ENCODE results near the gene LYST.

Gene LYST

GRCh38 chr1:235826102-235826854 lies 40.4 kb downstream of the LYST start:
- H3K4me1 ChIP-seq (ENCODE audit: control insufficient read depth, insufficient read depth, low read depth, low read length) = peaks cover 1% of the 10 kb centered on the region
- DNase-seq = no peak
- H3K36me3 ChIP-seq (ENCODE audit: control insufficient read depth in 1 of 2, insufficient read depth in 2 of 2, low read depth in 1 of 2, low read length in 2 of 2) = peaks cover 0 to 69% of the 10 kb centered on the region in 2 experiments
- no peaks in the 10 kb centered on the region for H3K27me3 ChIP-seq (ENCODE audit: control insufficient read depth in 1 of 2, insufficient read depth in 1 of 2, low read length in 2 of 2)
- no peak overlapping the region for H3K4me2 ChIP-seq (ENCODE audit: low read length, poor library complexity, severe bottlenecking)
- H3K9ac ChIP-seq (ENCODE audit: low read length) = no peak overlapping the region
- H2BK15ac ChIP-seq (ENCODE audit: low read depth, poor library complexity, severe bottlenecking) = no peak overlapping the region
- no peak overlapping the region for H2AK5ac ChIP-seq (ENCODE audit: low read length, severe bottlenecking)
- no peak overlapping the region for H2BK120ac ChIP-seq (ENCODE audit: low read depth, low read length)
- WGBS = 100% methylated on average over 1 of the region's 2 CpGs
- H4K8ac ChIP-seq (ENCODE audit: low read length) = no peak overlapping the region
- H3K27ac ChIP-seq (ENCODE audit: low read length, poor library complexity, severe bottlenecking) = no peak overlapping the region
- H3K4ac ChIP-seq (ENCODE audit: low read depth in 1 of 2, low read length in 2 of 2) = no peak overlapping the region
- H3K18ac ChIP-seq (ENCODE audit: low read depth in 1 of 2, low read length in 2 of 2) = no peak overlapping the region
- H2AFZ ChIP-seq (ENCODE audit: low read depth, low read length) = no peak overlapping the region
- H4K91ac ChIP-seq (ENCODE audit: low read length) = no peak overlapping the region
- no peak overlapping the region for H3K23ac ChIP-seq (ENCODE audit: low read length in 2 of 2)
- H3K4me3 ChIP-seq (ENCODE audit: insufficient read depth in 1 of 2, low read depth in 1 of 2, low read length in 2 of 2) = no peak overlapping the region
- no peaks in the 10 kb centered on the region for H3K9me3 ChIP-seq (ENCODE audit: control insufficient read depth, low read length)
- H3K14ac ChIP-seq (ENCODE audit: low read length in 2 of 2) = no peak overlapping the region
- H3K79me1 ChIP-seq (replicated peaks; ENCODE audit: low read length, poor library complexity, severe bottlenecking) = peaks cover 1% of the 10 kb centered on the region
- no peak overlapping the region for H2BK5ac ChIP-seq (ENCODE audit: low read depth, low read length, poor library complexity, severe bottlenecking)
- H2BK12ac ChIP-seq (ENCODE audit: low read length in 2 of 2) = no peak overlapping the region

DNA sequence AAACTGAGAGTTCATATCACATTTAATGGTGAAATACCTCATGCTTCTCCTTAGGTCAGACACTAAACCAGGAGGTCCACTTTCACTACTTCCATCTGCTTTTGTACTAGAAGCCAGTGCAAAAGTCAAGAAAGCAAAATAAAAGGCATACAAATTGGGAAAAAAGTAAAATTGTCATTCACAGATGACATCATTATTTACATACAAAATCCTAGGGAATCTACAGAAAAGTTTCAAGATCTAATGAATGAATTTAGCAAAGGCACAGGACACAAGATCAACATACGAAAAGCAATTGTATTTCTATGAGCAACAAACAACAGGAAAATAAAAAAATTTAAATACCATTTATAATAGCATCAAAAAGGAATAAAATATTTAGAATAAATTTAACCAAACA lies 41.5 kb downstream of the LYST start:
- no peak overlapping the region for H2AFZ ChIP-seq (ENCODE audit: low read depth, low read length)
- H3K18ac ChIP-seq (ENCODE audit: low read depth in 1 of 2, low read length in 2 of 2) = no peak overlapping the region
- no peaks in the 10 kb centered on the region for H3K27me3 ChIP-seq (ENCODE audit: control insufficient read depth in 1 of 2, insufficient read depth in 1 of 2, low read length in 2 of 2)
- H2BK12ac ChIP-seq (ENCODE audit: low read length in 2 of 2) = no peak overlapping the region
- no peaks in the 10 kb centered on the region for H3K9me3 ChIP-seq (ENCODE audit: control insufficient read depth, low read length)
- no peak overlapping the region for H3K9ac ChIP-seq (ENCODE audit: low read length)
- H4K8ac ChIP-seq (ENCODE audit: low read length) = no peak overlapping the region
- no peak overlapping the region for H4K91ac ChIP-seq (ENCODE audit: low read length)
- no peak overlapping the region for H2BK120ac ChIP-seq (ENCODE audit: low read depth, low read length)
- no peak for DNase-seq
- no CpG with 5 or more reads among the region's 1 CpG for WGBS
- H3K27ac ChIP-seq (ENCODE audit: low read length, poor library complexity, severe bottlenecking) = no peak overlapping the region
- H3K36me3 ChIP-seq (ENCODE audit: control insufficient read depth in 1 of 2, insufficient read depth in 2 of 2, low read depth in 1 of 2, low read length in 2 of 2) = peaks cover 0 to 67% of the 10 kb centered on the region in 2 experiments
- no peak overlapping the region for H2BK5ac ChIP-seq (ENCODE audit: low read depth, low read length, poor library complexity, severe bottlenecking)
- no peak overlapping the region for H3K4me2 ChIP-seq (ENCODE audit: low read length, poor library complexity, severe bottlenecking)
- H2BK15ac ChIP-seq (ENCODE audit: low read depth, poor library complexity, severe bottlenecking) = no peak overlapping the region
- H3K23ac ChIP-seq (ENCODE audit: low read length in 2 of 2) = no peak overlapping the region
- no peak overlapping the region for H3K4ac ChIP-seq (ENCODE audit: low read depth in 1 of 2, low read length in 2 of 2)
- no peak overlapping the region for H3K4me3 ChIP-seq (ENCODE audit: insufficient read depth in 1 of 2, low read depth in 1 of 2, low read length in 2 of 2)
- H3K79me1 ChIP-seq (replicated peaks; ENCODE audit: low read length, poor library complexity, severe bottlenecking) = no peaks in the 10 kb centered on the region
- H2AK5ac ChIP-seq (ENCODE audit: low read length, severe bottlenecking) = no peak overlapping the region
- no peaks in the 10 kb centered on the region for H3K4me1 ChIP-seq (ENCODE audit: control insufficient read depth, insufficient read depth, low read depth, low read length)
- H3K14ac ChIP-seq (ENCODE audit: low read length in 2 of 2) = no peak overlapping the region

GRCh38 chr1:235823684-235824083 lies 43.0 kb downstream of the LYST start:
- no peaks in the 10 kb centered on the region for H3K9me3 ChIP-seq (ENCODE audit: control insufficient read depth, low read length)
- H3K18ac ChIP-seq (ENCODE audit: low read depth in 1 of 2, low read length in 2 of 2) = no peak overlapping the region
- no peak overlapping the region for H2AK5ac ChIP-seq (ENCODE audit: low read length, severe bottlenecking)
- no peak overlapping the region for H3K4me2 ChIP-seq (ENCODE audit: low read length, poor library complexity, severe bottlenecking)
- no peak overlapping the region for H3K14ac ChIP-seq (ENCODE audit: low read length in 2 of 2)
- DNase-seq = no peak
- H2BK5ac ChIP-seq (ENCODE audit: low read depth, low read length, poor library complexity, severe bottlenecking) = no peak overlapping the region
- no peak overlapping the region for H2BK120ac ChIP-seq (ENCODE audit: low read depth, low read length)
- no peak overlapping the region for H4K8ac ChIP-seq (ENCODE audit: low read length)
- no peak overlapping the region for H3K9ac ChIP-seq (ENCODE audit: low read length)
- H3K27ac ChIP-seq (ENCODE audit: low read length, poor library complexity, severe bottlenecking) = no peak overlapping the region
- H3K27me3 ChIP-seq (ENCODE audit: control insufficient read depth in 1 of 2, insufficient read depth in 1 of 2, low read length in 2 of 2) = no peaks in the 10 kb centered on the region
- no peak overlapping the region for H2BK12ac ChIP-seq (ENCODE audit: low read length in 2 of 2)
- no peak overlapping the region for H3K23ac ChIP-seq (ENCODE audit: low read length in 2 of 2)
- peaks cover 0 to 55% of the 10 kb centered on the region in 2 experiments for H3K36me3 ChIP-seq (ENCODE audit: control insufficient read depth in 1 of 2, insufficient read depth in 2 of 2, low read depth in 1 of 2, low read length in 2 of 2)
- WGBS = 98% methylated on average over 4 of the region's 5 CpGs
- H3K79me1 ChIP-seq (replicated peaks; ENCODE audit: low read length, poor library complexity, severe bottlenecking) = no peaks in the 10 kb centered on the region
- H2BK15ac ChIP-seq (ENCODE audit: low read depth, poor library complexity, severe bottlenecking) = no peak overlapping the region
- no peak overlapping the region for H4K91ac ChIP-seq (ENCODE audit: low read length)
- no peak overlapping the region for H3K4me3 ChIP-seq (ENCODE audit: insufficient read depth in 1 of 2, low read depth in 1 of 2, low read length in 2 of 2)
- H3K4ac ChIP-seq (ENCODE audit: low read depth in 1 of 2, low read length in 2 of 2) = no peak overlapping the region
- H2AFZ ChIP-seq (ENCODE audit: low read depth, low read length) = no peak overlapping the region
- no peaks in the 10 kb centered on the region for H3K4me1 ChIP-seq (ENCODE audit: control insufficient read depth, insufficient read depth, low read depth, low read length)

DNA sequence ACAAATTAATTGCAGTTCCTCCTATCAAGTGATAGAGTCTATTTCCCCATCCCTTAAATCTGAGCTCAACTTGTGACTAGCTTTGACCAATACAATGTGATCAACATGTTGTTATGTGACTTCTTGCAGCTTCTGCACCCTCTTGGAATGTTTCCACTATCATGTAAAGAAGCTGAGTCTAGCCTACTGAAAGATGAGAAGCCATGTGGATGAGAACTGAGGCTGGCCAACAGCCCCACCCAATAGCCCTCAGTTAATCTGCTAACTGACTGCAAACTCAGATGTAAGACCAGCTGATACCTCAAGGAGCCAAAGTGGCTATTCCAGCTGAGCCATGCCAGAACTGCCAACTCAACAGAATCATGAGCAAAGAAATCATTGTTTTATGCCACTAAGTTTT lies 44.0 kb downstream of the LYST start:
- no peak overlapping the region for H3K4me2 ChIP-seq (ENCODE audit: low read length, poor library complexity, severe bottlenecking)
- H2AFZ ChIP-seq (ENCODE audit: low read depth, low read length) = no peak overlapping the region
- no peak overlapping the region for H2BK120ac ChIP-seq (ENCODE audit: low read depth, low read length)
- no peak overlapping the region for H2BK12ac ChIP-seq (ENCODE audit: low read length in 2 of 2)
- no peak overlapping the region for H3K18ac ChIP-seq (ENCODE audit: low read depth in 1 of 2, low read length in 2 of 2)
- no peak overlapping the region for H2AK5ac ChIP-seq (ENCODE audit: low read length, severe bottlenecking)
- H3K27me3 ChIP-seq (ENCODE audit: control insufficient read depth in 1 of 2, insufficient read depth in 1 of 2, low read length in 2 of 2) = no peaks in the 10 kb centered on the region
- H3K9ac ChIP-seq (ENCODE audit: low read length) = no peak overlapping the region
- H3K4me3 ChIP-seq (ENCODE audit: insufficient read depth in 1 of 2, low read depth in 1 of 2, low read length in 2 of 2) = no peak overlapping the region
- H3K4me1 ChIP-seq (ENCODE audit: control insufficient read depth, insufficient read depth, low read depth, low read length) = no peaks in the 10 kb centered on the region
- H3K4ac ChIP-seq (ENCODE audit: low read depth in 1 of 2, low read length in 2 of 2) = no peak overlapping the region
- H3K23ac ChIP-seq (ENCODE audit: low read length in 2 of 2) = no peak overlapping the region
- no peak overlapping the region for H2BK15ac ChIP-seq (ENCODE audit: low read depth, poor library complexity, severe bottlenecking)
- H3K14ac ChIP-seq (ENCODE audit: low read length in 2 of 2) = no peak overlapping the region
- H3K79me1 ChIP-seq (replicated peaks; ENCODE audit: low read length, poor library complexity, severe bottlenecking) = no peaks in the 10 kb centered on the region
- no peak overlapping the region for H2BK5ac ChIP-seq (ENCODE audit: low read depth, low read length, poor library complexity, severe bottlenecking)
- no peak overlapping the region for H4K91ac ChIP-seq (ENCODE audit: low read length)
- H3K36me3 ChIP-seq (ENCODE audit: control insufficient read depth in 1 of 2, insufficient read depth in 2 of 2, low read depth in 1 of 2, low read length in 2 of 2) = peaks cover 0 to 53% of the 10 kb centered on the region in 2 experiments
- DNase-seq = no peak
- no peak overlapping the region for H3K27ac ChIP-seq (ENCODE audit: low read length, poor library complexity, severe bottlenecking)
- H4K8ac ChIP-seq (ENCODE audit: low read length) = no peak overlapping the region
- H3K9me3 ChIP-seq (ENCODE audit: control insufficient read depth, low read length) = no peaks in the 10 kb centered on the region

Measured in mesenchymal stem cell (in vitro differentiated cells and primary cell).